HG03045 (cell line): Measurements from ENCODE around the gene AHI1.
"Not testable (repeated sequence)": the region's sequence is repeated elsewhere in the genome, so short reads cannot be mapped to it uniquely, and the experiment has no call there.

ENCODE experiments used
- ATAC-seq: cut with Tn5 transposase; IDR thresholded peaks from one replicate; pipeline ENCODE4 v1.9.1; 2021; ENCODE audit warnings: mild to moderate bottlenecking, moderate library complexity; ENCODE audit not compliant: unreplicated experiment

AHI1 gene

GRCh38 chr6:135402311-135402710 is 95.2 kb downstream of the AHI1 start:
- ATAC-seq, result no peak

- ATAC-seq, result no peak
Measured at GRCh38 chr6:135397172-135397952, 100.2 kb downstream of the AHI1 start.

GRCh38 chr6:135395136-135395535 is 102.4 kb downstream of the AHI1 start:
- ATAC-seq, result no peak

- ATAC-seq, result no peak
Measured at GRCh38 chr6:135393289-135393688, 104.3 kb downstream of the AHI1 start.

- no peak for ATAC-seq
Measured at GRCh38 chr6:135390458-135390857, 107.1 kb downstream of the AHI1 start.

GRCh38 chr6:135385299-135385698 is 112.2 kb downstream of the AHI1 start:
- no peak for ATAC-seq

- no peak for ATAC-seq
Measured at GRCh38 chr6:135383766-135384165, 113.8 kb downstream of the AHI1 start.

- ATAC-seq, result no peak
Measured at GRCh38 chr6:135383301-135383700, 114.2 kb downstream of the AHI1 start.

- ATAC-seq, result peak; percentile 93
Measured at GRCh38 chr6:135382182-135382628, 115.3 kb downstream of the AHI1 start.

GRCh38 chr6:135380793-135381192 is 116.7 kb downstream of the AHI1 start:
- no peak for ATAC-seq

- no peak for ATAC-seq
Measured at GRCh38 chr6:135379647-135380046, 117.9 kb downstream of the AHI1 start.

- ATAC-seq, result no peak
Measured at GRCh38 chr6:135372758-135373157, 124.8 kb downstream of the AHI1 start.

- not testable (repeated sequence) for ATAC-seq
Measured at GRCh38 chr6:135363622-135364021, 133.9 kb downstream of the AHI1 start.

- ATAC-seq, result no peak
Measured at GRCh38 chr6:135362124-135362523, 135.4 kb downstream of the AHI1 start.

GRCh38 chr6:135360222-135360621 is 137.3 kb downstream of the AHI1 start:
- ATAC-seq, result no peak

- ATAC-seq, result no peak
Measured at GRCh38 chr6:135358985-135359384, 138.6 kb downstream of the AHI1 start.

GRCh38 chr6:135358251-135358821 is 139.2 kb downstream of the AHI1 start:
- ATAC-seq, result no peak

GRCh38 chr6:135354407-135354806 is 143.1 kb downstream of the AHI1 start:
- ATAC-seq, result no peak

GRCh38 chr6:135353113-135353512 is 144.4 kb downstream of the AHI1 start:
- ATAC-seq, result no peak

GRCh38 chr6:135351635-135352034 is 145.9 kb downstream of the AHI1 start:
- ATAC-seq, result no peak

GRCh38 chr6:135347887-135348286 is 149.7 kb downstream of the AHI1 start:
- ATAC-seq, result no peak

GRCh38 chr6:135346747-135347146 is 150.8 kb downstream of the AHI1 start:
- no peak for ATAC-seq

GRCh38 chr6:135344526-135344925 is 153.0 kb downstream of the AHI1 start:
- no peak for ATAC-seq
